Measurements from ENCODE around the gene NMT1. TPM values are rescaled to one million over a fixed set of nuclear protein-coding genes. Genes with fewer than 3 reads are reported as not detected.

The NMT1 gene
- total RNA-seq, 1 experiment from 2014 or later: 152 TPM

- TF ChIP-seq JUN (CRISPR knock-in tag; IDR thresholded peaks at IDR 0.05) (no peak), ETV6 (CRISPR knock-in tag; IDR thresholded peaks at IDR 0.05) (no peak), STAT6 (CRISPR knock-in tag; conservative IDR thresholded peaks at IDR 0.05; ENCODE audit: low read depth) (no peak), AFF4 (CRISPR knock-in tag; IDR thresholded peaks at IDR 0.05; ENCODE audit: borderline replicate concordance) (no peak), ATF2 (CRISPR knock-in tag; IDR thresholded peaks at IDR 0.05; ENCODE audit: borderline replicate concordance, low read depth) (no peak), FOXJ3 (CRISPR knock-in tag; IDR thresholded peaks at IDR 0.05; ENCODE audit: borderline replicate concordance) (no peak), ZNF416 (CRISPR knock-in tag; IDR thresholded peaks at IDR 0.05) (no peak), RORB (CRISPR knock-in tag; IDR thresholded peaks at IDR 0.05) (no peak), GTF2I (CRISPR knock-in tag; conservative IDR thresholded peaks at IDR 0.05) (no peak), PRDM15 (CRISPR knock-in tag; IDR thresholded peaks at IDR 0.05) (no peak), CTCF (IDR thresholded peaks at IDR 0.05) (no peak), ZNF138 (CRISPR knock-in tag; conservative IDR thresholded peaks at IDR 0.05) (no peak), AR (CRISPR knock-in tag; IDR thresholded peaks at IDR 0.05) (no peak), TP53 (CRISPR knock-in tag; IDR thresholded peaks at IDR 0.05) (no peak)
- Mint-ChIP-seq H3K36me3 (no peaks in the 10 kb centered on the region; the same call in 1 of the 2 replicates), H3K27me3 (ENCODE audit: low read depth) (no peaks in the 10 kb centered on the region), H3K4me3 (no peak overlapping the region), H3K27ac (no peak overlapping the region), H3K9me3 (no peaks in the 10 kb centered on the region), H3K4me1 (peaks cover 14% of the 10 kb centered on the region)
- ATAC-seq (no peak), DNase-seq (ENCODE audit: low spot score) (no peak)
- POLR2A ChIA-PET: no interaction called here
- CTCF ChIA-PET: no interaction called here
These were observed 52.3 kb downstream of the NMT1 start for GRCh38 chr17:45113424-45113754.
